ENCODE data around the gene RNF168. TPM values are rescaled to one million over a fixed set of nuclear protein-coding genes. Genes with fewer than 3 reads are reported as not detected.

The RNF168 gene
- total and polyA plus RNA-seq, 7 donors = 3.6 to 30.2 (median 14.1) TPM

- 65 to 66% methylated on average over 14 of the region's 14 CpGs for WGBS, 2 donors
- intact Hi-C loops (cut with DNase I) = no loop called here
- TF ChIP-seq, protein P1, sequence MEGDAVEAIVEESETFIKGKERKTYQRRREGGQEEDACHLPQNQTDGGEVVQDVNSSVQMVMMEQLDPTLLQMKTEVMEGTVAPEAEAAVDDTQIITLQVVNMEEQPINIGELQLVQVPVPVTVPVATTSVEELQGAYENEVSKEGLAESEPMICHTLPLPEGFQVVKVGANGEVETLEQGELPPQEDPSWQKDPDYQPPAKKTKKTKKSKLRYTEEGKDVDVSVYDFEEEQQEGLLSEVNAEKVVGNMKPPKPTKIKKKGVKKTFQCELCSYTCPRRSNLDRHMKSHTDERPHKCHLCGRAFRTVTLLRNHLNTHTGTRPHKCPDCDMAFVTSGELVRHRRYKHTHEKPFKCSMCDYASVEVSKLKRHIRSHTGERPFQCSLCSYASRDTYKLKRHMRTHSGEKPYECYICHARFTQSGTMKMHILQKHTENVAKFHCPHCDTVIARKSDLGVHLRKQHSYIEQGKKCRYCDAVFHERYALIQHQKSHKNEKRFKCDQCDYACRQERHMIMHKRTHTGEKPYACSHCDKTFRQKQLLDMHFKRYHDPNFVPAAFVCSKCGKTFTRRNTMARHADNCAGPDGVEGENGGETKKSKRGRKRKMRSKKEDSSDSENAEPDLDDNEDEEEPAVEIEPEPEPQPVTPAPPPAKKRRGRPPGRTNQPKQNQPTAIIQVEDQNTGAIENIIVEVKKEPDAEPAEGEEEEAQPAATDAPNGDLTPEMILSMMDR (IDR thresholded peaks at IDR 0.05) = no peak
- TF ChIP-seq POLR2A (IDR thresholded peaks at IDR 0.05) (no peak), POLR2AphosphoS5 (IDR thresholded peaks at IDR 0.05) (no peak), EP300 (IDR thresholded peaks at IDR 0.05) (no peak)
- H3K4me3 ChIP-seq = no peak overlapping the region
- DNase-seq = no peak
- H3K36me3 ChIP-seq = no peaks in the 10 kb centered on the region
- no peak overlapping the region for H3K27ac ChIP-seq
- peaks cover 0 to 7% (median 2%) of the 10 kb centered on the region in 4 donors for H3K4me1 ChIP-seq
- H3K9me3 ChIP-seq = no peaks in the 10 kb centered on the region
- H3K27me3 ChIP-seq = peaks cover 0 to 13% (median 0%) of the 10 kb centered on the region in 3 donors
Measured at GRCh38 chr3:196533260-196533681, 29.7 kb upstream of the RNF168 start.

DNA sequence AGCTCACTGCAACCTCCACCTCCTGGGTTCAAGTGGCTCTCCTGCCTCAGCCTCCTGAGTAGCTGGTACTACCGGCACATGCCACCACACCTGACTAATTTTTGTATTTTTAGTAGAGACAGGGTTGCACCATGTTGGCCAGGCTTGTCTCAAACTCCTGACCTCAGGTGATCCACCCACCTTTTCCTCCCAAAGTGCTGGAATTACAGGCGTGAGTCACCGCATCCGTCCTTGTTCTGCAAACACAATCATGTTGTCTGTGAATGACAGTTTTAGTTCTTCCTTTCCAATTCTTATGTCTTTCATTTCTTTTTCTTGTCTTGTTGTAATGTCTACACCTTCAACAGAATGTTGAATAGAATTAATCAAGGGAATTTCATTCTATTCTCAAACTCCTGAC is 27.9 kb upstream of the RNF168 start:
- intact Hi-C loops (cut with DNase I) = no loop called here
- no peaks in the 10 kb centered on the region for H3K36me3 ChIP-seq
- H3K4me1 ChIP-seq = peaks cover 0 to 7% (median 2%) of the 10 kb centered on the region in 4 donors
- H3K9me3 ChIP-seq = no peaks in the 10 kb centered on the region
- 82 to 88% methylated on average over 4 of the region's 4 CpGs for WGBS, 2 donors
- no peak for TF ChIP-seq POLR2AphosphoS5 (IDR thresholded peaks at IDR 0.05)
- H3K27me3 ChIP-seq = no peaks in the 10 kb centered on the region
- H3K4me3 ChIP-seq = no peak overlapping the region
- DNase-seq = no peak
- no peak overlapping the region for H3K27ac ChIP-seq

- intact Hi-C loops (cut with DNase I) = loop anchor here (5.0 kb wide), 1 partner anchor 456 kb away; no protein-coding TSS in a partner anchor
- no peaks in the 10 kb centered on the region for H3K27me3 ChIP-seq
- peak overlapping the region; percentile 25 to 57 (median 44) for H3K4me3 ChIP-seq
- peak overlapping the region in 3 of 4 donors; percentile 65 to 81 (median 72) for H3K27ac ChIP-seq
- WGBS, 2 donors = 4 to 23% methylated on average over 52 of the region's 52 CpGs
- TF ChIP-seq EP300 (IDR thresholded peaks at IDR 0.05) (no peak), POLR2AphosphoS5 (IDR thresholded peaks at IDR 0.05) (no peak)
- TF ChIP-seq, protein P1 (IDR thresholded peaks at IDR 0.05) = peak in 3 of 4 experiments; percentile 24 to 78 (median 53)
- H3K4me1 ChIP-seq = peaks cover 0 to 7% (median 2%) of the 10 kb centered on the region in 4 donors
- H3K9me3 ChIP-seq = no peaks in the 10 kb centered on the region
- DNase-seq = peak; percentile 79
- H3K36me3 ChIP-seq = no peaks in the 10 kb centered on the region
Measured at GRCh38 chr3:196528639-196529233, 25.2 kb upstream of the RNF168 start.

GRCh38 chr3:196525141-196525540 is 21.6 kb upstream of the RNF168 start:
- intact Hi-C loops (cut with DNase I) = loop anchor here (5.0 kb wide), 1 partner anchor 453 kb away; no protein-coding TSS in a partner anchor
- Histone ChIP-seq H3K4me3 (no peak overlapping the region), H3K36me3 (no peaks in the 10 kb centered on the region), H3K27ac (no peak overlapping the region), H3K4me1 (peaks cover 0 to 7% (median 2%) of the 10 kb centered on the region in 4 donors), H3K27me3 (no peaks in the 10 kb centered on the region), H3K9me3 (peaks cover 0 to 5% (median 0%) of the 10 kb centered on the region in 4 donors)
- WGBS, 2 donors = 89 to 91% methylated on average over 4 of the region's 4 CpGs
- DNase-seq = no peak
- TF ChIP-seq POLR2A (IDR thresholded peaks at IDR 0.05) (no peak), POLR2AphosphoS5 (IDR thresholded peaks at IDR 0.05) (no peak), EP300 (IDR thresholded peaks at IDR 0.05) (no peak)
- TF ChIP-seq, protein P1 (IDR thresholded peaks at IDR 0.05) = no peak

DNA sequence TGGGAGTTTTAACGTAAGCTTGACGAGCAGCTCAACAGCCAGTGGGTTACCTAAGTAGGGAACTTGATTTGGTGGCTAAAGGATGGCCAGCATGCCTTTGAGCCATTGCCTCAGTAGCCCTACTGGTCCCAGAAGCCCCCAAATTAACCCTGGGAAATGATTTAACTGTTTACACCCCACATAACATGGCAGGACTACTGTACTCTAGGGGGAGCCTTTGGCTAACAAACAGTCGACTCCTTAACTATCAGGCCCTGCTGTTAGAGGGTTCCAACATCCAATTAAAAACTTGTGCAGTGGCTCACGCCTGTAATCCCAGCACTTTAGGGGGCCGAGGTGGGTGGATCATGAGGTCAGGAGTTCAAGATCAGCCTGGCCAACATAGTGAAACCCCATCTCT is 21.0 kb upstream of the RNF168 start:
- peaks cover 0 to 7% (median 2%) of the 10 kb centered on the region in 4 donors for H3K4me1 ChIP-seq
- 63 to 71% methylated on average over 5 of the region's 5 CpGs for WGBS, 2 donors
- H3K36me3 ChIP-seq = no peaks in the 10 kb centered on the region
- DNase-seq = no peak
- no peak overlapping the region for H3K4me3 ChIP-seq
- peaks cover 0 to 11% (median 2%) of the 10 kb centered on the region in 4 donors for H3K9me3 ChIP-seq
- H3K27me3 ChIP-seq = no peaks in the 10 kb centered on the region
- TF ChIP-seq POLR2A (IDR thresholded peaks at IDR 0.05) (no peak), POLR2AphosphoS5 (IDR thresholded peaks at IDR 0.05) (no peak), EP300 (IDR thresholded peaks at IDR 0.05) (no peak)
- TF ChIP-seq, protein P1 (IDR thresholded peaks at IDR 0.05) = no peak
- intact Hi-C loops (cut with DNase I) = no loop called here
- H3K27ac ChIP-seq = no peak overlapping the region
